HG02852 (cell line): ENCODE results near the gene GAD1.

Experiments used
- ATAC-seq: cut with Tn5 transposase; IDR thresholded peaks from one replicate; pipeline ENCODE4 v1.9.1; 2021; ENCODE audit warnings: mild to moderate bottlenecking, moderate library complexity; ENCODE audit not compliant: unreplicated experiment

The GAD1 gene

DNA sequence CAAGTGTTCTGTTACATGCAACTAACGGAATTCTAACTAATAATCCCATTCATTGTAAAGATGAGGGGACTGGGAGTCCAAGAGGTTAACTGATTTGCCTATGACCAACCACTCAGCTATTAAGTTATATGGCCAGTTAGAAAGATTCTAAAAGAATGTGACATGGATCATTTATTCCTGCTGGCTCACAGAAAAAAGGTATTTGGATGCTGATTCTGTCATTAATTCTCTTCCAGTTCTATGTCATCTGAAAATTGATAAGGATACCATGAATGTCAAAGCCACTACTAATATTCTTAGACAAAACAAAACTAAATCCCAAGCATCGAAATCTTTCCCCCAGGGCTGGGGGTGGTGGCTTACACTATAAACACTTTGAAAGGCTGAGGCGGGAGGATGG, 71.2 kb downstream of the GAD1 start:
- no peak for ATAC-seq

DNA sequence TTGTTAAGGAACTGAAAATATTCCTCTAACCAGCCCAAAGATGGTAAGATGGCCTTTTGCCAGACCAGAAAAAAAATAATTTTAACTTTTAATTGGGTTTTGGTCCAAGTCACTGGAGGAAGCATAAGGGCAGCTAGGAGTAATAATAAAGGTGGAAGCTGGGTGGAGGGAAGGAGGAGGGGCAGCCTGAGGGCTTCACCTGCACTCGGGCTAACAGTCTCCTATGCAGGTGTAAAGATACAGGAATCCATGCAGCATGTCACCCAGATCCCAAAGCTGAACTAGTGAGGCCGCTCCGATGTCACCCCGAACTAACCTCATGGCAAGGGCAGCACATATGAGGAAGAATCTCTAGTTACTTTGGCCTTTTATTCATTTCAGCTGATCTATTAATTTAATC, 75.2 kb downstream of the GAD1 start:
- no peak for ATAC-seq

DNA sequence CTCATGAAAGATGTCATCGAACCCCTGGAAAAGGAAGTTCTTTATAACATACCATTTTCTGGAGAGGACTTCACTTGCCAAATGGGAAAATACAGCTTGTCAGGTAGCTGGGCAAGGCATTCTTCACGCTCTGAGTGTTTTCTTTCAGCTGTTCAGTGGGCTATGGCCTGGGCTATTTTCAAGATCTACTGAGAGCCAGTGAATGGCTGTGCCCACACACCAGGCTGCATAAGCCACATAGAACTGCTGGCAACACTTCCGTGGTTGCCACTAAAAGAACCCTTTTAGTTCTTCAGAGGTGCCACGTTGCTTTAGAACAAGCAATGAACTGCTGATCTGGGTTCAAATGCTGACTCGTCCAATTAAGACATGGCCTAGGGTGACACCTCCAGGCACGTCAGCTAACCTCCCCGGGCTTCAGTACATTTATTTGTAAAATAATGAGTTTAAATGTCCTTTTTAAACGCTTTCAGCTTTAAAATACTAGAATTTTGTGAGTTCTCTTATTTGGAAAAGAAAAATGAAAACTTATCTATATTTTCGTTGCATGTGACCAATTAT, 75.8 kb downstream of the GAD1 start:
- no peak for ATAC-seq

GRCh38 chr2:170895023-170895757, 78.5 kb downstream of the GAD1 start:
- ATAC-seq: no peak

- no peak for ATAC-seq
Measured at GRCh38 chr2:170896622-170897021, 79.9 kb downstream of the GAD1 start.

GRCh38 chr2:170897108-170897507, 80.4 kb downstream of the GAD1 start:
- no peak for ATAC-seq

GRCh38 chr2:170905864-170906263, 89.2 kb downstream of the GAD1 start:
- ATAC-seq: no peak
